K562 (cell line): ENCODE results near the gene VPS13D. TPM values are rescaled to one million over a fixed set of nuclear protein-coding genes. Genes with fewer than 3 reads are reported as not detected.
A peak's percentile ranks its signal among the peaks of the same experiment; 100 is the strongest.

Experiments
- ATAC-seq: fragments of 200-7000 bp; cut with Tn5 transposase; 3 replicates; pipeline ENCODE4 v1.9.1; 2020; ENCODE audit warnings: moderate library complexity
- BruUV-seq: library from RNA; stranded (reverse); fragments of 400-500 nt; replicated peaks from 2 replicates; lab custom pipeline; 2021; lab: Mats Ljungman, UMichigan
- CTCF ChIA-PET: fragments of 300-600 bp; formaldehyde crosslinking; extraction: SDS; loops from one replicate; lab custom pipeline; 2021; ENCODE audit warnings: low intra/inter-chr PET ratio; lab: Yijun Ruan, JAX
- POLR2A ChIA-PET: fragments of 300-600, 350-650 bp; sonication (Branson Sonifier 250); formaldehyde crosslinking; extraction: SDS; loops from one replicate; lab custom pipeline; 2021; ENCODE audit warnings: antibody characterized with exemption, inconsistent platforms; lab: Yijun Ruan, JAX
- DNase-seq, 4 experiments: peaks; one replicate each; pipeline versions ENCODE4 v3.0.0 to v3.0.0-alpha.2; 2011 to 2018; ENCODE audit warnings: low spot score in 3 of 4, mixed read lengths in 3 of 4; ENCODE audit errors: extremely low read depth in 1 of 4
- FAIRE-seq: peaks from 2 replicates; lab custom pipeline; 2011; peaks lifted over from hg19 to GRCh38; lab: Jason Lieb, UNC
- H2AFZ ChIP-seq: 2 replicates; pipeline ENCODE4 v1.6.0; 2011; ENCODE audit warnings: low read depth, low read length, control low read depth, inconsistent platforms
- H3K27ac ChIP-seq: fragments of 200-600 bp; 3 replicates; pipeline ENCODE4 v1.8.0; 2011; ENCODE audit warnings: low read depth, mild to moderate bottlenecking, control low read depth, inconsistent platforms, low read length, moderate library complexity, mixed read lengths; ENCODE audit errors: extremely low read depth
- H3K27me3 ChIP-seq, 2 experiments: fragments of 300-600 bp in 1 of 2; 2 replicates in 1 of 2; 3 replicates in 1 of 2; pipeline versions ENCODE4 v1.6.0 to v1.8.0; 2011; ENCODE audit warnings: inconsistent platforms in 2 of 2, low read length in 2 of 2, mild to moderate bottlenecking in 1 of 2, mixed read lengths in 1 of 2, moderate library complexity in 1 of 2; ENCODE audit not compliant: control insufficient read depth in 2 of 2, insufficient read depth in 2 of 2
- H3K36me3 ChIP-seq: fragments of 300-600 bp; 3 replicates; pipeline ENCODE4 v1.8.0; 2011; ENCODE audit warnings: mild to moderate bottlenecking, low read length, inconsistent platforms; ENCODE audit not compliant: control insufficient read depth, insufficient read depth
- H3K4me1 ChIP-seq, 2 experiments: fragments of 200-600 bp in 1 of 2; replicated peaks in 1 of 2; 2 replicates in 1 of 2; 3 replicates in 1 of 2; pipeline versions ENCODE4 v1.5.1 to v1.8.0; 2011; ENCODE audit warnings: inconsistent platforms in 2 of 2, low read length in 2 of 2, mild to moderate bottlenecking in 1 of 2, mixed read lengths in 1 of 2, moderate library complexity in 1 of 2; ENCODE audit not compliant: control insufficient read depth in 2 of 2, insufficient read depth in 2 of 2
- H3K4me2 ChIP-seq: 2 replicates; pipeline ENCODE4 v1.6.1; 2011; ENCODE audit warnings: low read length, control low read depth, inconsistent platforms, mixed read lengths; ENCODE audit not compliant: insufficient read depth
- H3K4me3 ChIP-seq: fragments of 200-600 bp; sonication (generic), shearing (Covaris generic); 2 replicates; pipeline ENCODE4 v1.5.1; 2016; ENCODE audit warnings: control low read depth, inconsistent platforms
- H3K79me2 ChIP-seq: fragments of 200-600 bp; 3 replicates; pipeline ENCODE4 v1.8.0; 2011; ENCODE audit warnings: low read length, inconsistent platforms; ENCODE audit not compliant: control insufficient read depth, insufficient read depth
- H3K9ac ChIP-seq, 2 experiments: 2 replicates each; pipeline versions ENCODE4 v1.6.0 to v1.6.1; 2011; ENCODE audit warnings: low read depth in 2 of 2, low read length in 2 of 2, control low read depth in 1 of 2, inconsistent platforms in 1 of 2, mild to moderate bottlenecking in 1 of 2, mixed read lengths in 1 of 2; ENCODE audit not compliant: insufficient read depth in 1 of 2
- H3K9me1 ChIP-seq: one replicate; pipeline ENCODE4 v1.6.0; 2011; ENCODE audit warnings: inconsistent platforms, mild to moderate bottlenecking, low read length, moderate library complexity; ENCODE audit not compliant: control insufficient read depth, insufficient read depth
- H3K9me3 ChIP-seq: replicated peaks from 2 replicates; pipeline ENCODE4 v1.5.1; 2011; ENCODE audit warnings: low read depth, low read length, inconsistent platforms; ENCODE audit not compliant: control insufficient read depth, insufficient read depth
- H4K20me1 ChIP-seq: replicated peaks from 2 replicates; pipeline ENCODE4 v1.6.1; 2011; ENCODE audit warnings: low read length, inconsistent platforms, mixed read lengths; ENCODE audit not compliant: control insufficient read depth, insufficient read depth
- POLR2AphosphoS2 ChIP-seq: IDR thresholded peaks from 2 replicates; pipeline ENCODE4 v1.6.1; 2012; ENCODE audit warnings: low read length, improper control_type of control experiment
- ZBTB33 ChIP-seq: sonication (generic); formaldehyde crosslinking; IDR thresholded peaks from 2 replicates; pipeline ENCODE4 v1.8.1; 2023; ENCODE audit warnings: mild to moderate bottlenecking, missing genetic modification reagents
- WGBS: fragments of 100-300 bp; shearing (Covaris generic); methylation state at CpG from one replicate; pipeline ENCODE4 v1.1.6; 2016; ENCODE audit warnings: low coverage, mixed read lengths; ENCODE audit not compliant: insufficient coverage; ENCODE audit errors: missing lambda C conversion rate; 5-methylcytosine and 5-hydroxymethylcytosine counted together
- in situ Hi-C: fragments of 300-500 bp; cut with MboI; formaldehyde crosslinking; loops from 4 replicates; pipeline ENCODE4 v1.15.0; 2018; ENCODE audit warnings: inconsistent platforms, mixed read lengths
- intact Hi-C: fragments of 100-400 bp; cut with micrococcal nuclease; formaldehyde crosslinking; loops from 2 replicates; pipeline ENCODE4 v1.14.2; 2022
- polyA plus RNA-seq, 8 experiments: library from polyadenylated mRNA; depleted of rRNA in 4 of 8; stranded (reverse) in 5 of 8; unstranded in 3 of 8; fragments of >200 nt; fragmentation: Nextera tagmentation in 2 of 8; fragmentation: Illumina TruSeq in 1 of 8; extraction: Ambion mirVana in 2 of 8; extraction: Trizol in 1 of 8; gene quantifications; 2 replicates each; pipeline versions ENCODE4 v1.2.1 to v1.2.3, GENCODE V29; 2011 to 2014; ENCODE audit warnings: inconsistent platforms in 1 of 8, missing spikeins in 1 of 8
- total RNA-seq, 7 experiments: library from RNA; depleted of rRNA in 6 of 7; stranded (reverse); fragments of >200 nt in 6 of 7; fragmentation: Illumina TruSeq in 2 of 7; extraction: Trizol in 2 of 7; gene quantifications; 2 replicates each; pipeline versions ENCODE4 v1.2.1 to v1.2.3, GENCODE V29; 2011 to 2021; ENCODE audit warnings: low replicate concordance in 1 of 7

The VPS13D gene
- total and polyA plus RNA-seq, 9 of the 15 experiments (the other 6 are each of a cell fraction or from before 2014, with no cell fraction given) = 6.1 to 51.5 (median 38.5) TPM

- ChIA-PET CTCF (no interaction called here), POLR2A (interaction anchor here (0.7 to 2.0 kb wide), 2 partner anchors 11 to 106 kb away, joined by 3 to 5 read pairs; no protein-coding TSS in a partner anchor)
- DNase-seq (no peak), FAIRE-seq (no peak), ATAC-seq (no peak)
- in situ Hi-C loops (no loop called here), intact Hi-C loops (no loop called here)
- Histone ChIP-seq H3K4me1 (peaks cover 15 to 24% of the 10 kb centered on the region in 2 experiments; a peak in 4 of 5 replicates), H3K36me3 (peaks cover 49% of the 10 kb centered on the region), H3K27ac (no peak overlapping the region), H3K4me2 (no peak overlapping the region), H3K4me3 (no peak overlapping the region), H3K79me2 (peaks cover 7% of the 10 kb centered on the region; the same call in 1 of the 3 replicates), H2AFZ (no peak overlapping the region), H3K27me3 (no peaks in the 10 kb centered on the region), H3K9me1 (peaks cover 3% of the 10 kb centered on the region), H3K9me3 (no peaks in the 10 kb centered on the region), H3K9ac (peak overlapping the region in 1 of 2 experiments; percentile 78; a peak in 2 of 4 replicates), H4K20me1 (no peaks in the 10 kb centered on the region)
- BruUV-seq = no TSS peak
- 82% methylated on average over 9 of the region's 9 CpGs for WGBS
- TF ChIP-seq ZBTB33 = 0 out of 2 replicates have a peak, but pooled peaks have one; percentile 18
- TF ChIP-seq POLR2AphosphoS2 = no peak
Observed at GRCh38 chr1:12501661-12502060, 271.8 kb downstream of the VPS13D start.
